Transverse colon (tissue), 4 donors: ENCODE measurements around the gene RBM10.

Experiments used
- EP300 ChIP-seq: sonication (generic); formaldehyde crosslinking; IDR thresholded peaks from one replicate; pipeline ENCODE4 v1.6.1; 2017; ENCODE audit warnings: antibody characterized with exemption, low read depth
- POLR2A ChIP-seq: fragments of 450-650 bp; IDR thresholded peaks from one replicate; pipeline ENCODE4 v1.6.1; 2016; ENCODE audit warnings: antibody characterized with exemption, mild to moderate bottlenecking, moderate library complexity
- POLR2AphosphoS5 ChIP-seq, 3 donors: sonication (generic); formaldehyde crosslinking; IDR thresholded peaks; one replicate each; pipeline ENCODE4 v1.6.1; 2016; ENCODE audit warnings: antibody characterized with exemption in 3 of 3
- TF ChIP-seq, protein P1 (sequence below), 5 experiments: fragments of 200-600 bp in 3 of 5; fragments of 450-650 bp in 2 of 5; sonication (generic) in 3 of 5; IDR thresholded peaks; 1 replicate in 2 of 5; 2 replicates in 3 of 5; pipeline ENCODE4 v1.5.1; 2016 to 2017; ENCODE audit warnings: antibody characterized with exemption in 5 of 5, inconsistent platforms in 3 of 5, mild to moderate bottlenecking in 2 of 5, moderate library complexity in 1 of 5

GRCh38 chrX:47221756-47222155 lies 76.7 kb downstream of the RBM10 start:
- TF ChIP-seq, protein P1, sequence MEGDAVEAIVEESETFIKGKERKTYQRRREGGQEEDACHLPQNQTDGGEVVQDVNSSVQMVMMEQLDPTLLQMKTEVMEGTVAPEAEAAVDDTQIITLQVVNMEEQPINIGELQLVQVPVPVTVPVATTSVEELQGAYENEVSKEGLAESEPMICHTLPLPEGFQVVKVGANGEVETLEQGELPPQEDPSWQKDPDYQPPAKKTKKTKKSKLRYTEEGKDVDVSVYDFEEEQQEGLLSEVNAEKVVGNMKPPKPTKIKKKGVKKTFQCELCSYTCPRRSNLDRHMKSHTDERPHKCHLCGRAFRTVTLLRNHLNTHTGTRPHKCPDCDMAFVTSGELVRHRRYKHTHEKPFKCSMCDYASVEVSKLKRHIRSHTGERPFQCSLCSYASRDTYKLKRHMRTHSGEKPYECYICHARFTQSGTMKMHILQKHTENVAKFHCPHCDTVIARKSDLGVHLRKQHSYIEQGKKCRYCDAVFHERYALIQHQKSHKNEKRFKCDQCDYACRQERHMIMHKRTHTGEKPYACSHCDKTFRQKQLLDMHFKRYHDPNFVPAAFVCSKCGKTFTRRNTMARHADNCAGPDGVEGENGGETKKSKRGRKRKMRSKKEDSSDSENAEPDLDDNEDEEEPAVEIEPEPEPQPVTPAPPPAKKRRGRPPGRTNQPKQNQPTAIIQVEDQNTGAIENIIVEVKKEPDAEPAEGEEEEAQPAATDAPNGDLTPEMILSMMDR (IDR thresholded peaks at IDR 0.05) = no peak
- no peak for TF ChIP-seq POLR2A
- no peak for TF ChIP-seq POLR2AphosphoS5 (IDR thresholded peaks at IDR 0.05)
- TF ChIP-seq EP300 = no peak
